GM12892 (cell line): ENCODE data around the gene PDE4B.

Source experiments
- POLR2A ChIP-seq: IDR thresholded peaks from 2 replicates; pipeline ENCODE4 v1.6.1; 2011; ENCODE audit warnings: low read depth, low read length, control low read depth
- TAF1 ChIP-seq: IDR thresholded peaks from 2 replicates; pipeline ENCODE4 v1.6.1; 2011; ENCODE audit warnings: low read depth, mild to moderate bottlenecking, control low read depth, low read length, borderline replicate concordance

DNA sequence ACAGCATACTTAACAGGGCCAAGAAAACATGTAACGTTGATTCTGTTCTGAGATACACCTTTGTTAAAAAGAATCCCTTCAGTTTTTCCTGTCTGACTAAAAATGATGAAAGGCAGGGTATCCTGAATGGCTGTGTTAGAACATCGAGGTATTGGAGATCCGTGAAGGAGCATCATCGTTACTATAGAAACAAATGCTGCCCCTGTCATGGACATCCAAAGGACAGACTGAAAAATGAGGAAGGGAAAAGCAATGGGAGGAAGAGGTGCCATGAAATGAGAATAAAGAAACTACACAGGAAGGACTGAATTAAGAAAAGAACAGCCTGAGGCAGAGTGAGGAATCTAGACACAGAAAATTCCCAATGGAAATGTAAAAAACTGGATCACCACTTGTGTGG lies 257.9 kb downstream of the PDE4B start:
- TF ChIP-seq POLR2A (no peak), TAF1 (no peak)
